B cell (primary cell): ENCODE measurements around the gene CFAP161. TPM values are rescaled to one million over a fixed set of nuclear protein-coding genes. Genes with fewer than 3 reads are reported as not detected.

ENCODE experiments used
- ATAC-seq: fragments of 200-7000 bp; cut with Tn5 transposase; one replicate; pipeline ENCODE4 v1.10.0; 2021; ENCODE audit warnings: low read depth, mild to moderate bottlenecking, moderate number of reproducible peaks, moderate library complexity
- CTCF ChIA-PET: fragments of 350-600 bp; sonication (Branson Sonifier 250); formaldehyde crosslinking; loops from one replicate; lab custom pipeline; 2021; ENCODE audit warnings: antibody characterized with exemption, inconsistent platforms; lab: Charles Lee
- POLR2A ChIA-PET: fragments of 350-600 bp; sonication (Branson Sonifier 250); formaldehyde crosslinking; loops from one replicate; lab custom pipeline; 2021; ENCODE audit warnings: antibody characterized with exemption; lab: Charles Lee
- DNase-seq: peaks from one replicate; pipeline ENCODE4 v3.0.0; 2013
- H2AFZ ChIP-seq: 2 replicates; pipeline ENCODE4 v1.6.1; 2012; ENCODE audit warnings: mild to moderate bottlenecking, low read depth, low read length; ENCODE audit not compliant: insufficient read depth, poor library complexity, severe bottlenecking
- H3K27ac ChIP-seq, 2 donors: 1 replicate in 1 of 2; 2 replicates in 1 of 2; pipeline ENCODE4 v1.5.1; 2012 to 2013; ENCODE audit warnings: low read length in 2 of 2, mild to moderate bottlenecking in 2 of 2, moderate library complexity in 1 of 2
- H3K27me3 ChIP-seq, 4 experiments: fragments of 200-600 bp in 1 of 4; sonication (generic) in 1 of 4; replicated peaks in 1 of 4; 1 replicate in 2 of 4; 2 replicates in 2 of 4; pipeline versions ENCODE4 v1.6.1 to v1.7.0; 2013 to 2016; ENCODE audit warnings: low read length in 3 of 4, mild to moderate bottlenecking in 2 of 4, mixed read lengths in 1 of 4, moderate library complexity in 1 of 4; ENCODE audit not compliant: insufficient read depth in 4 of 4, control insufficient read depth in 3 of 4; ENCODE audit errors: control extremely low read depth in 1 of 4
- H3K36me3 ChIP-seq, 2 experiments: replicated peaks in 1 of 2; 1 replicate in 1 of 2; 2 replicates in 1 of 2; pipeline versions ENCODE4 v1.6.1 to v1.7.1; 2013; ENCODE audit warnings: low read length in 1 of 2; ENCODE audit not compliant: insufficient read depth in 2 of 2, control insufficient read depth in 1 of 2; ENCODE audit errors: control extremely low read depth in 1 of 2, extremely low read depth in 1 of 2
- H3K4me1 ChIP-seq, 2 donors: fragments of 200-600 bp in 1 of 2; sonication (generic) in 1 of 2; 1 replicate in 1 of 2; 2 replicates in 1 of 2; pipeline versions ENCODE4 v1.5.1 to v1.6.1; 2013 to 2017; ENCODE audit warnings: low read length in 2 of 2; ENCODE audit not compliant: control insufficient read depth in 2 of 2, insufficient read depth in 2 of 2
- H3K4me2 ChIP-seq: replicated peaks from 2 replicates; pipeline ENCODE3; 2012; ENCODE audit warnings: mild to moderate bottlenecking, low read depth, low read length; ENCODE audit not compliant: poor library complexity, severe bottlenecking
- H3K4me3 ChIP-seq, 5 experiments: fragments of 200-600 bp in 1 of 5; sonication (generic) in 1 of 5; 1 replicate in 3 of 5; 2 replicates in 2 of 5; pipeline versions ENCODE4 v1.5.1 to v1.7.0; 2011 to 2016; ENCODE audit warnings: low read length in 4 of 5, mild to moderate bottlenecking in 4 of 5, low read depth in 2 of 5, control low read depth in 1 of 5, moderate library complexity in 1 of 5; ENCODE audit not compliant: insufficient read depth in 1 of 5; ENCODE audit errors: control extremely low read depth in 1 of 5, extremely low read depth in 1 of 5
- H3K79me2 ChIP-seq: fragments of 200-600 bp; sonication (generic); one replicate; pipeline ENCODE4 v1.6.0; 2016; ENCODE audit warnings: low read length; ENCODE audit not compliant: control insufficient read depth, insufficient read depth
- H3K9ac ChIP-seq: fragments of 200-600 bp; sonication (generic); 2 replicates; pipeline ENCODE4 v1.6.1; 2017; ENCODE audit warnings: mild to moderate bottlenecking, low read length, moderate library complexity
- H3K9me3 ChIP-seq, 3 donors: one replicate each; pipeline versions ENCODE4 v1.6.1 to v1.7.1; 2013; ENCODE audit warnings: low read length in 2 of 3; ENCODE audit not compliant: control insufficient read depth in 2 of 3, insufficient read depth in 1 of 3; ENCODE audit errors: control extremely low read depth in 1 of 3
- H4K20me1 ChIP-seq: 2 replicates; pipeline ENCODE4 v1.6.0; 2012; ENCODE audit warnings: mild to moderate bottlenecking, low read length; ENCODE audit not compliant: insufficient read depth, control insufficient read depth, poor library complexity, severe bottlenecking
- H3K27ac Mint-ChIP-seq: one replicate; pipeline ENCODE4 v1.8.0; 2021; ENCODE audit warnings: mixed read lengths
- H3K27me3 Mint-ChIP-seq: one replicate; pipeline ENCODE4 v1.8.0; 2021; ENCODE audit warnings: mixed read lengths
- H3K4me1 Mint-ChIP-seq: one replicate; pipeline ENCODE4 v1.8.0; 2021; ENCODE audit warnings: mixed read lengths
- H3K4me3 Mint-ChIP-seq: one replicate; pipeline ENCODE4 v1.8.0; 2021; ENCODE audit warnings: mixed read lengths
- H3K9me3 Mint-ChIP-seq: one replicate; pipeline ENCODE4 v1.8.0; 2022; ENCODE audit warnings: mixed read lengths; ENCODE audit not compliant: insufficient read depth
- CTCF ChIP-seq: fragments of 200-600 bp; IDR thresholded peaks from one replicate; pipeline ENCODE4 v1.8.0; 2022; ENCODE audit warnings: antibody characterized with exemption, mild to moderate bottlenecking
- EZH2 ChIP-seq: IDR thresholded peaks from 2 replicates; pipeline ENCODE4 v1.6.1; 2012; ENCODE audit warnings: borderline replicate concordance, low read depth, mild to moderate bottlenecking, moderate library complexity, low read length; ENCODE audit not compliant: insufficient read depth, poor library complexity, severe bottlenecking
- WGBS: methylation state at CpG from one replicate; pipeline ENCODE4 v1.1.5; 2013; ENCODE audit warnings: missing lambda C conversion rate; ENCODE audit not compliant: insufficient coverage; 5-methylcytosine and 5-hydroxymethylcytosine counted together
- intact Hi-C: fragments of 100-400 bp; cut with micrococcal nuclease; formaldehyde crosslinking; loops from one replicate; pipeline ENCODE4 v1.10.0; 2022
- polyA plus RNA-seq: library from polyadenylated mRNA; depleted of rRNA; stranded (reverse); fragments of >200 nt; gene quantifications from 2 replicates; pipeline ENCODE4 v1.2.3, GENCODE V29; 2012
- total RNA-seq, 2 donors: library from RNA; stranded (reverse); fragments of 120-200 nt in 1 of 2; gene quantifications; 1 replicate in 1 of 2; 2 replicates in 1 of 2; pipeline versions ENCODE4 v1.2.3 to v1.2.4, GENCODE V29; 2013 to 2022

CFAP161 gene
- total and polyA plus RNA-seq, 2 donors (not counting 1 experiment from before 2014, with no cell fraction given), result not detected

DNA sequence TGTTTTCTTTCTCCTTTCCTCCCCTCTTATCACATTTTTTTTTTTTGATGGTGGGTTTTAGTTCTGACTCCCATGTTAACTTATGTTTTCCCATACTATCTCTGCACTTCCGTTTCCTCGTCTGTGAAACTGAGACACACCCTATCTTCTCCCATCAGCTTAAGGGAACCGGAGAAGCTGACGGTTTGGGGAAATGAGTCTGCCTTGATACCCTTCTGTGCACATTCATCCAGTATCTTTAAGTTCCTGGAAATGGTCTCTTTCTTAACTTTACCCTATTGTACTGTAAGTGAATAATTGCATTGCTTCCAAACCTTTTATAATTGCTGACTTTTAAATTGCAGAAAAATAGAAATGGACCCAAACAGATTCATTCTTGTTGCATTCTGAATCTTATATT, 26.2 kb upstream of the CFAP161 start:
- intact Hi-C loops, result loop anchor here (10.0 kb wide), 1 partner anchor 653 kb away; no protein-coding TSS in a partner anchor
- CTCF ChIA-PET, result interaction anchor here (0.6 to 8.3 kb wide), 18 partner anchors 9 to 652 kb away, joined by 3 to 164 read pairs (median 4); no protein-coding TSS in a partner anchor

More for the DNA sequence above, 26.2 kb upstream of the CFAP161 start:
- Histone ChIP-seq H4K20me1 (no peaks in the 10 kb centered on the region), H3K9ac (no peak overlapping the region), H3K79me2 (no peaks in the 10 kb centered on the region), H3K27me3 (peaks cover 0 to 11% (median 2%) of the 10 kb centered on the region in 4 experiments), H3K4me1 (no peaks in the 10 kb centered on the region), H3K9me3 (no peaks in the 10 kb centered on the region), H3K36me3 (no peaks in the 10 kb centered on the region), H3K4me3 (no peak overlapping the region), H3K27ac (no peak overlapping the region), H2AFZ (no peak overlapping the region), H3K4me2 (no peak overlapping the region)
- peaks cover 34% of the 10 kb centered on the region for H3K27me3 Mint-ChIP-seq
- 100% methylated on average over 4 of the region's 4 CpGs for WGBS
- H3K9me3 Mint-ChIP-seq, result no peaks in the 10 kb centered on the region
- POLR2A ChIA-PET, result no interaction called here
- no peak for ATAC-seq
- H3K27ac Mint-ChIP-seq, result no peak overlapping the region
- peaks cover 7% of the 10 kb centered on the region for H3K4me1 Mint-ChIP-seq
- no peak overlapping the region for H3K4me3 Mint-ChIP-seq
- TF ChIP-seq CTCF (no peak), EZH2 (no peak)
- no peak for DNase-seq
